Activated CD4-positive, CD25-positive, alpha-beta regulatory T cell (primary cell): Measurements from ENCODE around the gene ST7.

Experiments
- DNase-seq, 4 experiments: peaks; one replicate each; lab custom pipeline; 2025; lab: John Stamatoyannopoulos, UW

The ST7 gene

GRCh38 chr7:117065571-117066150 lies 112.4 kb downstream of the ST7 start:
- DNase-seq: no peak

GRCh38 chr7:117066668-117067067 lies 113.4 kb downstream of the ST7 start:
- no peak for DNase-seq

- DNase-seq: no peak
Observed at GRCh38 chr7:117067340-117067739, 114.0 kb downstream of the ST7 start.

- no peak for DNase-seq
Observed at GRCh38 chr7:117068511-117069145, 115.3 kb downstream of the ST7 start.

- no peak for DNase-seq
Observed at GRCh38 chr7:117069379-117069778, 116.1 kb downstream of the ST7 start.

GRCh38 chr7:117071551-117071950 lies 118.2 kb downstream of the ST7 start:
- no peak for DNase-seq

GRCh38 chr7:117072620-117073118 lies 119.4 kb downstream of the ST7 start:
- DNase-seq: no peak

- DNase-seq: no peak
Observed at GRCh38 chr7:117074378-117074777, 121.1 kb downstream of the ST7 start.

- DNase-seq: no peak
Observed at GRCh38 chr7:117075934-117076333, 122.6 kb downstream of the ST7 start.

- DNase-seq: no peak
Observed at GRCh38 chr7:117076426-117076943, 123.2 kb downstream of the ST7 start.

GRCh38 chr7:117077658-117078057 lies 124.4 kb downstream of the ST7 start:
- DNase-seq: no peak

- no peak for DNase-seq
Observed at GRCh38 chr7:117082647-117083046, 129.3 kb downstream of the ST7 start.

- no peak for DNase-seq
Observed at GRCh38 chr7:117083648-117084047, 130.3 kb downstream of the ST7 start.

GRCh38 chr7:117084286-117084685 lies 131.0 kb downstream of the ST7 start:
- DNase-seq: no peak

- no peak for DNase-seq
Observed at GRCh38 chr7:117085275-117085674, 132.0 kb downstream of the ST7 start.

GRCh38 chr7:117085769-117086463 lies 132.6 kb downstream of the ST7 start:
- no peak for DNase-seq

GRCh38 chr7:117086788-117087187 lies 133.5 kb downstream of the ST7 start:
- DNase-seq: no peak

GRCh38 chr7:117087639-117088396 lies 134.5 kb downstream of the ST7 start:
- no peak for DNase-seq

GRCh38 chr7:117088623-117089194 lies 135.4 kb downstream of the ST7 start:
- no peak for DNase-seq

- DNase-seq: no peak
Observed at GRCh38 chr7:117090791-117091190, 137.5 kb downstream of the ST7 start.

- DNase-seq: no peak
Observed at GRCh38 chr7:117091721-117092120, 138.4 kb downstream of the ST7 start.

- DNase-seq: no peak
Observed at GRCh38 chr7:117092785-117093184, 139.5 kb downstream of the ST7 start.
